Activated T-helper 1 cell treated with anti-CD3 and anti-CD28 coated beads, Interleukin-12 subunit alpha, Interleukin-12 subunit beta, Interleukin-2, Interleukin-4 antibody, amounts not matched to agents 30 ng/mL and 10 ng/mL and 1 ng/mL, durations not matched to agents 14 hours and 24 hours and 36 hours (primary cell): ENCODE results near the gene SLC35E4. TPM values are rescaled to one million over a fixed set of nuclear protein-coding genes. Genes with fewer than 3 reads are reported as not detected.

Experiments used
- DNase-seq: peaks from one replicate; pipeline ENCODE4 v3.0.0; 2021; ENCODE audit warnings: low spot score
- H3K27ac Mint-ChIP-seq: one replicate; pipeline ENCODE4 v1.8.0; 2021; ENCODE audit warnings: mild to moderate bottlenecking, mixed read lengths
- H3K27me3 Mint-ChIP-seq: one replicate; pipeline ENCODE4 v1.8.0; 2022; ENCODE audit warnings: mild to moderate bottlenecking, moderate library complexity, mixed read lengths; ENCODE audit not compliant: insufficient read depth
- H3K36me3 Mint-ChIP-seq: one replicate; pipeline ENCODE4 v1.8.0; 2021; ENCODE audit warnings: low read depth, mixed read lengths
- H3K4me1 Mint-ChIP-seq: one replicate; pipeline ENCODE4 v1.8.0; 2021; ENCODE audit warnings: low read depth, mixed read lengths
- H3K4me3 Mint-ChIP-seq: one replicate; pipeline ENCODE4 v1.8.0; 2021; ENCODE audit warnings: mild to moderate bottlenecking, moderate library complexity, mixed read lengths
- H3K9me3 Mint-ChIP-seq: one replicate; pipeline ENCODE4 v1.8.0; 2021; ENCODE audit warnings: mixed read lengths
- intact Hi-C: fragments of 100-400 bp; cut with micrococcal nuclease; formaldehyde crosslinking; loops from one replicate; pipeline ENCODE4 v1.15.1; 2024
- total RNA-seq: library from RNA; stranded (reverse); gene quantifications from 2 replicates; pipeline ENCODE4 v1.2.3, GENCODE V29; 2022

The SLC35E4 gene
- total RNA-seq, 1 donor from 2014 or later: 8.2 TPM

DNA sequence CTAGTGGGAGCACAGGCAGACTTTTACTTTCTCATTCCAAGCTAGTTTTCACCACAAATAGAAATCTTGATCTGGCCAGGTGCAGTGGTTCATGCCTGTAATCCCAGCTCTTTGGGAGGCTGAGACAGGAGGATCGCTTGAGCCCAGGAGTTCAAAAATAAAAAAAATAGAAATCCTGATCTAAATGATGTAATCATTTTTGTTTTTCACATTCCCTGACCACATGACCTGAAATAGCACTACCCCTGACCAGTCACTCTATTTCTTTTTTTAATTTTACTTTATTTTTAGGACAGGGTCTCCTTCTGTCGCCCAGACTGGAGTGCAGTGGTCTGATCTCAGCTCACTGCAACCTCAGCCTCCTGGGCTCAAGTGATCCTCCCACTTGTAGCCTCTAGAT, 30.9 kb upstream of the SLC35E4 start:
- no peak for DNase-seq
- Mint-ChIP-seq H3K9me3 (no peaks in the 10 kb centered on the region), H3K36me3 (peaks cover 1% of the 10 kb centered on the region), H3K4me1 (peaks cover 47% of the 10 kb centered on the region), H3K27me3 (no peaks in the 10 kb centered on the region), H3K27ac (no peak overlapping the region), H3K4me3 (no peak overlapping the region)
- intact Hi-C loops: loop anchor here (5.0 kb wide), 1 partner anchor 212 kb away; no protein-coding TSS in a partner anchor

DNA sequence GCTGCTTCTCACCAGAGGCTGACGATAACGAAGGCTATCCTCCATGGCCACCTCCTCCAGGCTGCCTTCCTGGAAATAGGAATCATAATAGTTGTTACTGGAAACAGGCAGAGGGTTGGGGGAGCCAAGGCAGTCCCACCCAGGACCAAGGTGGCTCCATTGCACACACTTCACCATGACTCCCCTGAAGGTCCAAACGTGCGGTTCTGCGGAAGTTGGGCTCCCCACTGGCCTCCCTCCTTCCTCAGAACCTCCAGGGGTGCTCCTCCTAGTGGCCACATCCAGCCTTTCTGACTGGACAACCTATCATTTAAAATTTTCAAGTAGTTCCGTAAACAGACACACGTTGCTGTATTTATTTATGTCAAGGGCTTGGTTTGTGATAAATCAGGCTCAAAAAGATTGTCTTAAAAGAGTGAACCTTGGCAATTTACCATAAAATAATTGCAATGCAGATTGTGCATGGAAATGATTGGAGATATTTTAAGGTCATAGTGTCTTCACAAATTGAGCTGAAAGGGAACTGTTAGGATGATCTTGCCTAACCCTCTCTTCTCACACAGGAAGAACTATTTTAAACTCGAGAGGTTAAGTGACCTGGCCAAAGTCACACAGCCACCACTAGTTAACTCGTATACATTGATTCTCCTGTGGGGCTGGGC, 30.0 kb upstream of the SLC35E4 start:
- intact Hi-C loops: no loop called here
- H3K27me3 Mint-ChIP-seq: no peaks in the 10 kb centered on the region
- H3K4me1 Mint-ChIP-seq: peaks cover 56% of the 10 kb centered on the region
- H3K9me3 Mint-ChIP-seq: no peaks in the 10 kb centered on the region
- H3K27ac Mint-ChIP-seq: peak overlapping the region; percentile 10
- peak overlapping the region; percentile 45 for H3K4me3 Mint-ChIP-seq
- DNase-seq: peak; percentile 32
- peaks cover 1% of the 10 kb centered on the region for H3K36me3 Mint-ChIP-seq

DNA sequence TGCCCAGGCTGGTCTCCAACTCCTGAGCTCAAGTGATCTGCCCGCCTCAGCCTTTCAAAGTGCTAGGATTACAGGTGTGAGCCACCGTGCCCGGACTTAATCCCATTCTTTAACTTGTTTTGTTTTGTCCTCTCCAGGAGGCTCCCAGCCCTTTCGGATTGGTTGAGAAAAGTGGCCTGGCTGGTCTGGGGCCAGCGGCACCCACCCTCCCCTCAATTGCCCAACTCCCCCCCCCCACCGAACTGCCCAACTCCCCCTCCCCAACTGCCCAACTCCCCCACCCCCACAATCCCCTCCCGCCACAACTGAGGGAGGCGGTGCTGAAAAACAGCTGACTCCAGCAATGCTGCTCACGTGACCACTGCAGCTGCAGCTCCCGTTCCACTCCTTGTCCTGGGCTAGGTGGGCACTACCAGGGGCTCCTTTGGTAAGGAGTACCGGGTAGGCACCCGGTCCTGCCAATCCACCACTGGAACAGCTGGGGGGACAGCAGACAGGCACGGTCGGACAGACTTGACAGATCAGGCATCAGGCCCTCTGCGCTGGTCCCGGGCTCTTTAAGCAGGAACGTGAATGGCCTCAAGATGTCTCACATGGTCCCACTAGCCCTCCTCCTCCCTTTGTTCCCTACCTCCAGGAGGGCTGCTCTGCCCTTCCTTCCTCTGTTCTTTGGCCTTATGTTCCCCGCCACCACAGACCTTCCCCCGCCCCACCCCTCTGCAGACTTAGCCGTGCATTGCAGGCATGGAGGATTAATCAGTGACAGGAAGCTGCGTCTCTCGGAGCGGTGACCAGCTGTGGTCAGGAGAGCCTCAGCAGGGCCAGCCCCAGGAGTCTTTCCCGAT, 28.9 kb upstream of the SLC35E4 start, which contains the start of gene TCN2:
Gene TCN2 (plus strand): TSS at position 720 of the 845 bp plus-strand sequence. CDS start 158 bp downstream, outside the sequence.
- Mint-ChIP-seq H3K27ac (peak within 1 kb of the TSS; percentile 47), H3K4me1 (peaks cover 65% of the 10 kb centered on the region), H3K36me3 (peaks cover 1% of the 10 kb centered on the region), H3K4me3 (peak within 1 kb of the TSS; percentile 82), H3K27me3 (no peaks in the 10 kb centered on the region), H3K9me3 (no peaks in the 10 kb centered on the region)
- DNase-seq: peak; percentile 19
- intact Hi-C loops: no loop called here

DNA sequence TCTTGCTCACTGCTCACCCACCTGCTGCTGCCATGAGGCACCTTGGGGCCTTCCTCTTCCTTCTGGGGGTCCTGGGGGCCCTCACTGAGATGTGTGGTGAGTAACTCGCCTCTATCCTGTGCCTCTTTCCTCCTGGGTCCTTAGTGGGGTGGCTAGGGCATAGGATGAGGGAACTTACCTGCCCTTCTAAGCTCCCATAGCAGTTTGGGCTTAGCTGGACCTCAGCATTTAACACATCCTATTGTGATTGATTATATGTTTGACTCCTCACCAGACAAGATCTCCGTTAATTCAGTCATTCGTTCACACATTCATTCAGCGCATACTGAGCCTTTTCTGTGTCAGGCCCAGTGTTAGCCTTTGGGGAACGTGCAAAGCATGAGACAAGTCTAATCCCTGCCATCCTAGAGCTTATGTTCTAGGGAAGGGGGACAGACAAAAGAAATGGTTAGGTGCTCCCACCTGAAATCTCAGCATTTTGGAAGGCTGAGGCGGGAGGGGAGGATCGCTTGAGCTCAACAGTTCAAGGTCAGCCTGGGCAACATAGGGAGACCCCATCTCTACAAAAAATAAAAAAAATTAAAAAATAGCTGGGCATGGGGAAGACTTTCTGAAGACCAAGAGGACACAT, 28.2 kb upstream of the SLC35E4 start:
- intact Hi-C loops: no loop called here
- peak overlapping the region; percentile 47 for H3K27ac Mint-ChIP-seq
- H3K27me3 Mint-ChIP-seq: no peaks in the 10 kb centered on the region
- H3K36me3 Mint-ChIP-seq: peaks cover 1% of the 10 kb centered on the region
- peaks cover 61% of the 10 kb centered on the region for H3K4me1 Mint-ChIP-seq
- H3K4me3 Mint-ChIP-seq: peak overlapping the region; percentile 82
- no peak for DNase-seq
- H3K9me3 Mint-ChIP-seq: no peaks in the 10 kb centered on the region

DNA sequence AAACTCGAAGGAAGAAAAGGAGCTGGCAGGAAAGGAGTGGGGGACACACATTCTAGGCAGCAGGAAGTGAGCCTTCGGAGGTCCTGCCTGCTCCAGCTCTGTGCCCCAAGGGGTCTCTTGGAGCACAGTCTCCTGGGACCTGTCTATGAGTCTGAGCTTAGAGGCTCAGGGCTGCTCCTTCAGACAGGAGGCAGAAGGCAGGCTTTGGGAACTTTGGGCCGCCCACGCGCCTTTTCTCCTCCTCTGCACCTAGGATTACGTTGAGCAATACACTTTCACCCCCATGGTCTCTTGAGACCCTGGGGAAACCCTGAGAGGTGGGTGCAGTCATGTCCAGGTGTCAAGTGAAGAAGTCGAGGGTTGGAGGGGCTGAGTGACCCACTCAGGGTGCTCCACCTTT, 27.6 kb upstream of the SLC35E4 start:
- H3K27ac Mint-ChIP-seq: no peak overlapping the region
- H3K36me3 Mint-ChIP-seq: peaks cover 1% of the 10 kb centered on the region
- no peaks in the 10 kb centered on the region for H3K9me3 Mint-ChIP-seq
- no peaks in the 10 kb centered on the region for H3K27me3 Mint-ChIP-seq
- DNase-seq: no peak
- H3K4me1 Mint-ChIP-seq: peaks cover 61% of the 10 kb centered on the region
- no peak overlapping the region for H3K4me3 Mint-ChIP-seq
- intact Hi-C loops: no loop called here

DNA sequence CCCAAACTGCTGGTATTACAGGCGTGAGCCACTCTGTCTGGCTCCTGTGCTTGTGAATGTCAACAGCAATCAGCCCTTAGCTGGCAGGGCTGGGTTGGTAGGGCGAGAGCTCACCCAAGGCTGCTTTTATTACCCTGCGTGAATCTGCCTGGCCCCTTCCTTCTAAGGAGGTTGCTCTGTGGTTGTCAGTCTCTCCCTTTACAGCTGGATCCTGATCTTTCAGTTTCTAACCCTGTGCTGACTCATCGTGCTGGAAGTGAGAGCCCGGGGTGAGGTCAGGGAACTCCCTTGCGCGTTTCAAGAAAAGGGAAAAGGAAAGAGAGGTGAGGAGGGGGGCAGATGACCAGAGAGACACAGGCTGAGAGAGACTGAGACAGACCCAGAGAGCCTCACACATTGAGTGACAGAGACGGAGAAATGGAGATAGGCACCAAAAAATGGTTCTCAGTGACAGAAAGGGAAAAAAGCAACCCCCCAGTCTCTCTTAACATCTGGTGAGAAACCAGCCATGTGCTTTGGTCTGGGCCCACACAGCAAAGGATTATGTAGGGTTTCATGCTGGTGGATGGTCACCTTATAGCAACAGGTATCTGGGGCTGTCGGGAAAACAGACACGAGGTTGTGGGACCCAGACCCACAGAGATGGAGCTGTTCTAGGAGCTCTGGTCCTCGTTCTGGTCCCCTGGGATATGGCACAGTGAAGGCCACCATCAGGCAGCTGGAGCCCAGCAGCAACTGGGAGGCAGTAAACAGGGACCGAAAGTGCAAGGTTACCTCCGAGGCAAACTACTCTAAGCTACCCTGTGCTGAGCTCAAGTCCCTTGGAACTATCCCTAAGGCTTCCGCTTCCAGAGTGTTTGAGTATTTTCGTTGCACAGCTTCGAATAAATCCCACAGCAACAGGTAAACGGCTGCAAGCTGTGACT, 26.1 kb upstream of the SLC35E4 start:
- Mint-ChIP-seq H3K4me1 (peaks cover 61% of the 10 kb centered on the region), H3K27ac (peak overlapping the region; percentile 66), H3K27me3 (no peaks in the 10 kb centered on the region), H3K4me3 (peak overlapping the region; percentile 38), H3K9me3 (no peaks in the 10 kb centered on the region), H3K36me3 (peaks cover 1% of the 10 kb centered on the region)
- peak; percentile 52 for DNase-seq
- intact Hi-C loops: loop anchor here (1.0 kb wide), 3 partner anchors 17 to 136 kb away; no protein-coding TSS in a partner anchor

DNA sequence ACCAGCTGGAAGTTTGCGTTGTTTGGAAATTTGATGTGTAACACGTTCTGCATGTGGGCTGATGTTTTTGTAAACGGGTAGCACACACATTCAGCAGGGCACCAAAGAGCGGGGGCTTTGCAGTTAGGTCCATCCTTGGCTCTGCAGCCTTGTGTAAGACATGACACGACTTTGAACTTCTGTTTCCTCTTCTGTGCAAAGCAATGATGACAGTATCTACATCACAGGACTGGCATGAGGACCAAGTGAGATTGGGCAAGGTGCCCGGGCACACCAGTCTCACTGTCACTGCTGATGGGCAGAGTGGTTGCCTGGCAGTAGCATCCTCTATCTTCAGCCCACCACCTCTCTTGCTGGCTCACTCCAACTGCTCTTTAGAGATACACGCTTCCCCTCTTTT, 25.3 kb upstream of the SLC35E4 start:
- H3K4me1 Mint-ChIP-seq: peaks cover 60% of the 10 kb centered on the region
- intact Hi-C loops: no loop called here

DNA sequence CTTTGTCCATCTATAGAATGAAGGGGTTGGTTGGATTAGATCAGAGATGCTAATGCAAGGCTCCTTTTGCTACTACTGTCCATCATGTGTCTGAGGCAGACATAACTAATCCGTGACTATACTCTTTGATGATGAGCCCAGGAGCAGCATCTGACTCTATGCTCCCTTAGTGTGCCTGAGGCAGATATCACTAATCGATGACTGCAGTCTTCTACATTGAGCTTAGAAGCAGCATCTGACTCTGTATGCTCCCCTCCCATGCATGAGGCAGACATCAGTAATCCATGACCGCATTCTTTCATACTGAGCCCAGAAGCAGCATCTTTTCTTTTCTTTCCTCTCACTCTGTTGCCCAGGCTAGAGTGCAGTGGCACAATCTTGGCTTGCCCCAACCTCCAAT, 24.4 kb upstream of the SLC35E4 start:
- H3K4me3 Mint-ChIP-seq: no peak overlapping the region
- intact Hi-C loops: no loop called here
- H3K27ac Mint-ChIP-seq: no peak overlapping the region
- peaks cover 52% of the 10 kb centered on the region for H3K4me1 Mint-ChIP-seq
- no peaks in the 10 kb centered on the region for H3K27me3 Mint-ChIP-seq
- no peak for DNase-seq
- no peaks in the 10 kb centered on the region for H3K9me3 Mint-ChIP-seq
- peaks cover 1% of the 10 kb centered on the region for H3K36me3 Mint-ChIP-seq

More for the DNA sequence above, 25.3 kb upstream of the SLC35E4 start:
- Mint-ChIP-seq H3K9me3 (no peaks in the 10 kb centered on the region), H3K27me3 (no peaks in the 10 kb centered on the region), H3K4me3 (no peak overlapping the region), H3K36me3 (peaks cover 1% of the 10 kb centered on the region), H3K27ac (no peak overlapping the region)
- no peak for DNase-seq

DNA sequence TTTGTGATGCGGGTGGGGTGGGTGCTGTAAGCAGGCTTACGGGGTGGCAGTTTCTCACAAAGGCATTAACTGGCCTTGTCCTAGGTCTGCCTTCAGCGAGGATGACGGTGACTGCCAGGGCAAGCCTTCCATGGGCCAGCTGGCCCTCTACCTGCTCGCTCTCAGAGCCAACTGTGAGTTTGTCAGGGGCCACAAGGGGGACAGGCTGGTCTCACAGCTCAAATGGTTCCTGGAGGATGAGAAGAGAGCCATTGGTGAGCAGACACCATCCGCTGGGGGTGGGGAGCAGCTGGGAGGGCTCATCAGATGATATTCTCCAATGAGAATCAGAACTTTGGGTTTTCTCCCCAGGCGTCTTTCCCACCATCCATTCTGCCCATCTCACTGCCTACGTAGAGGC, 22.8 kb upstream of the SLC35E4 start:
- DNase-seq: no peak
- no peaks in the 10 kb centered on the region for H3K27me3 Mint-ChIP-seq
- H3K27ac Mint-ChIP-seq: no peak overlapping the region
- H3K4me1 Mint-ChIP-seq: peaks cover 37% of the 10 kb centered on the region
- no peaks in the 10 kb centered on the region for H3K9me3 Mint-ChIP-seq
- intact Hi-C loops: no loop called here
- H3K4me3 Mint-ChIP-seq: no peak overlapping the region
- peaks cover 1% of the 10 kb centered on the region for H3K36me3 Mint-ChIP-seq

DNA sequence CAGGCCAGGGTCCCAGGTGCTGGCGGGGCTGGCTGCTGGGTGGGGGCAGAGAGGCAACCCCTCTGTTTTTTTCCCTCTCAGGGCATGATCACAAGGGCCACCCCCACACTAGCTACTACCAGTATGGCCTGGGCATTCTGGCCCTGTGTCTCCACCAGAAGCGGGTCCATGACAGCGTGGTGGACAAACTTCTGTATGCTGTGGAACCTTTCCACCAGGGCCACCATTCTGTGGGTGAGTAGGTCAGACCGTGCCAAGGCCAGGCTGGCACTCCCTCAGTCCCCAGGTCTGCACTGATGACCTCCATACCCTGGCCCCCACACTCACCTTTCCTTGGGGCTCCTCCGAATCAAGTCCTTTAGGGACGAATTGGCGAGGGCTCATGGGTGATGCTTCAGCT, 21.3 kb upstream of the SLC35E4 start:
- intact Hi-C loops: no loop called here
- no peak overlapping the region for H3K27ac Mint-ChIP-seq
- DNase-seq: no peak
- H3K9me3 Mint-ChIP-seq: no peaks in the 10 kb centered on the region
- no peak overlapping the region for H3K4me3 Mint-ChIP-seq
- peaks cover 23% of the 10 kb centered on the region for H3K4me1 Mint-ChIP-seq
- no peaks in the 10 kb centered on the region for H3K27me3 Mint-ChIP-seq
- peaks cover 1% of the 10 kb centered on the region for H3K36me3 Mint-ChIP-seq

DNA sequence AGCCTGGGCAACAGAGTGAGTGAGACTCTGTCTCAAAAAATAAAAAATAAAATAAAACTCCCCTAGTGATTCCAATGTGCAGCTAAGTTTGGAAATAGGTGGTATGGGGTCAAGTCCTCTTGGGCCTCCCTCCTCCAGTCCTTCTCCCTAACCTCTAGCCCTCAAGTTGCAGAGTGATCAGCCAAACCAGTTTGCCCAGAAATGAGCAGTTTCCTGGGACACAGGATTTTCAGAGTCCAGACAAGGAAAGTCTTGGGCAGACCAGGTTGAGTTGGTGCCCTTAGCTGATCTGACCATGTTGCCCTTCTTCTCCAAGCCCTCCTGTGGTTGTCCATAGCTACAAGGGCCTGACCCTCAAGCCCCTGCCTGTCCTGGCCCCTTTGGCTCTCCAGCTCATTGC, 20.7 kb upstream of the SLC35E4 start:
- intact Hi-C loops: no loop called here
- Mint-ChIP-seq H3K27me3 (no peaks in the 10 kb centered on the region), H3K9me3 (no peaks in the 10 kb centered on the region), H3K36me3 (no peaks in the 10 kb centered on the region), H3K4me3 (no peak overlapping the region), H3K27ac (no peak overlapping the region), H3K4me1 (peaks cover 16% of the 10 kb centered on the region)
- DNase-seq: no peak

DNA sequence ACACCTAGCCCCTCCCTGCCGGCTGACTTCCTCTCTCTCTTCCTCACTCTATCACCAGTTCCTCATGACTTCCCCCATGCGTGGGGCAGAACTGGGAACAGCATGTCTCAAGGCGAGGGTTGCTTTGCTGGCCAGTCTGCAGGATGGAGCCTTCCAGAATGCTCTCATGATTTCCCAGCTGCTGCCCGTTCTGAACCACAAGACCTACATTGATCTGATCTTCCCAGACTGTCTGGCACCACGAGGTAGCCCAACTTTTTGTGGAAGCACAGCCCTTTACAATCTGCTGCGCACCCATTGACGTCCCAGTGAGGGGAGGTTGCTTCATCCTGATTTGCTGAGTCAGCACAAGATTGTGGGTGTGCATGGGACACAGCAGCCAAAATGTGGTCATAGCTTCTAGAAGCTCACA, 20.0 kb upstream of the SLC35E4 start:
- DNase-seq: no peak
- no peak overlapping the region for H3K27ac Mint-ChIP-seq
- H3K36me3 Mint-ChIP-seq: no peaks in the 10 kb centered on the region
- H3K4me1 Mint-ChIP-seq: peaks cover 10% of the 10 kb centered on the region
- no peaks in the 10 kb centered on the region for H3K9me3 Mint-ChIP-seq
- intact Hi-C loops: no loop called here
- H3K4me3 Mint-ChIP-seq: no peak overlapping the region
- no peaks in the 10 kb centered on the region for H3K27me3 Mint-ChIP-seq
